ENCODE data around the gene FAM185A.
A peak's percentile ranks its signal among the peaks of the same experiment; 100 is the strongest.
"Not testable (repeated sequence)": the region's sequence is repeated elsewhere in the genome, so short reads cannot be mapped to it uniquely, and the experiment has no call there.

DNA sequence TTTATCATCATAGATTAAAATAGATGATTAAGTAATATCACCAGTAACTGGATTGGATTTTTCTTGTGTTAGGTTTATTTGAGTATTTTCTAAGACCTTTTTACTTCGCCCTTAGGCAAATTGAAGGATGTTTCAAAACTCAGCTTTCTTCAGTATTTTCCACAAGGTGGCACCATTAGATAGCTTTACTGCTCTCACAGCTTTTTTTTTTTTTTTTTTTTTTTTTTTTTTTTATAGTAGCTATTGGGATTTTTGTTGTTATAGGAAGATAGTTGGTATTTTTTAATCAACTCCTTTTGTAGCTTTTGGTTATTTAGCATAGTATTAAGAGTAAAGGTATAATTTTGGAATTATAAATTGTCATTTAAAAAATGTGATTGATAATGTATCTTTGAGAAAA is 9.4 kb downstream of the FAM185A start:
- TF ChIP-seq, protein P1, sequence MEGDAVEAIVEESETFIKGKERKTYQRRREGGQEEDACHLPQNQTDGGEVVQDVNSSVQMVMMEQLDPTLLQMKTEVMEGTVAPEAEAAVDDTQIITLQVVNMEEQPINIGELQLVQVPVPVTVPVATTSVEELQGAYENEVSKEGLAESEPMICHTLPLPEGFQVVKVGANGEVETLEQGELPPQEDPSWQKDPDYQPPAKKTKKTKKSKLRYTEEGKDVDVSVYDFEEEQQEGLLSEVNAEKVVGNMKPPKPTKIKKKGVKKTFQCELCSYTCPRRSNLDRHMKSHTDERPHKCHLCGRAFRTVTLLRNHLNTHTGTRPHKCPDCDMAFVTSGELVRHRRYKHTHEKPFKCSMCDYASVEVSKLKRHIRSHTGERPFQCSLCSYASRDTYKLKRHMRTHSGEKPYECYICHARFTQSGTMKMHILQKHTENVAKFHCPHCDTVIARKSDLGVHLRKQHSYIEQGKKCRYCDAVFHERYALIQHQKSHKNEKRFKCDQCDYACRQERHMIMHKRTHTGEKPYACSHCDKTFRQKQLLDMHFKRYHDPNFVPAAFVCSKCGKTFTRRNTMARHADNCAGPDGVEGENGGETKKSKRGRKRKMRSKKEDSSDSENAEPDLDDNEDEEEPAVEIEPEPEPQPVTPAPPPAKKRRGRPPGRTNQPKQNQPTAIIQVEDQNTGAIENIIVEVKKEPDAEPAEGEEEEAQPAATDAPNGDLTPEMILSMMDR (conservative IDR thresholded peaks at IDR 0.05; ENCODE audit: low read depth, low read length), result peak; percentile 39; the same call in 1 of the 2 replicates
- not testable (repeated sequence) for TF ChIP-seq EZH2phosphoT487 (IDR thresholded peaks at IDR 0.05; ENCODE audit: borderline replicate concordance, low read length)
